K562 (cell line): Measurements from ENCODE around the gene PYGB.
A peak's percentile ranks its signal among the peaks of the same experiment; 100 is the strongest.

ENCODE experiments used
- BHLHE40 ChIP-seq: IDR thresholded peaks from 2 replicates; pipeline ENCODE4 v1.6.1; 2011; ENCODE audit warnings: low read length, improper control_type of control experiment
- CHD2 ChIP-seq: IDR thresholded peaks from 2 replicates; pipeline ENCODE4 v1.6.1; 2011; ENCODE audit warnings: low read depth, low read length
- KAT2B ChIP-seq: IDR thresholded peaks from one replicate; pipeline ENCODE4 v1.6.1; 2012; ENCODE audit warnings: low read depth, mild to moderate bottlenecking, control low read depth, inconsistent platforms, low read length, moderate library complexity
- MYNN ChIP-seq, 2 experiments: sonication (generic); formaldehyde crosslinking in 1 of 2; IDR thresholded peaks; 2 replicates each; pipeline versions ENCODE4 v1.5.0 to v1.6.1; 2016 to 2020; ENCODE audit warnings: antibody characterized with exemption in 1 of 2, missing genetic modification reagents in 1 of 2
- NRF1 ChIP-seq, 2 experiments: fragments of 450-650 bp; IDR thresholded peaks in 1 of 2; conservative IDR thresholded peaks in 1 of 2; 2 replicates each; pipeline ENCODE4 v1.6.1; 2014; ENCODE audit warnings: mild to moderate bottlenecking in 2 of 2
- ZBTB17 ChIP-seq: fragments of 450-650 bp; formaldehyde crosslinking; IDR thresholded peaks from 2 replicates; pipeline ENCODE4 v1.4.0; 2020; ENCODE audit warnings: mild to moderate bottlenecking
- ZNF263 ChIP-seq: sonication (generic); formaldehyde crosslinking; IDR thresholded peaks from 2 replicates; pipeline ENCODE4 v1.8.0; 2022; ENCODE audit warnings: mild to moderate bottlenecking, missing genetic modification reagents, borderline replicate concordance
- ZNF57 ChIP-seq: fragments of 450-650 bp; formaldehyde crosslinking; IDR thresholded peaks from 2 replicates; pipeline ENCODE4 v1.4.0; 2020; ENCODE audit warnings: mild to moderate bottlenecking, moderate library complexity
- TF ChIP-seq, protein P1 (sequence below), 3 experiments: IDR thresholded peaks in 2 of 3; conservative IDR thresholded peaks in 1 of 3; 2 replicates each; pipeline ENCODE4 v1.5.1; 2011 to 2012; ENCODE audit warnings: low read length in 3 of 3, mild to moderate bottlenecking in 3 of 3, control low read depth in 2 of 3, improper control_type of control experiment in 1 of 3, inconsistent platforms in 1 of 3, low read depth in 1 of 3, mixed read lengths in 1 of 3, moderate library complexity in 1 of 3; ENCODE audit not compliant: insufficient read depth in 2 of 3

DNA sequence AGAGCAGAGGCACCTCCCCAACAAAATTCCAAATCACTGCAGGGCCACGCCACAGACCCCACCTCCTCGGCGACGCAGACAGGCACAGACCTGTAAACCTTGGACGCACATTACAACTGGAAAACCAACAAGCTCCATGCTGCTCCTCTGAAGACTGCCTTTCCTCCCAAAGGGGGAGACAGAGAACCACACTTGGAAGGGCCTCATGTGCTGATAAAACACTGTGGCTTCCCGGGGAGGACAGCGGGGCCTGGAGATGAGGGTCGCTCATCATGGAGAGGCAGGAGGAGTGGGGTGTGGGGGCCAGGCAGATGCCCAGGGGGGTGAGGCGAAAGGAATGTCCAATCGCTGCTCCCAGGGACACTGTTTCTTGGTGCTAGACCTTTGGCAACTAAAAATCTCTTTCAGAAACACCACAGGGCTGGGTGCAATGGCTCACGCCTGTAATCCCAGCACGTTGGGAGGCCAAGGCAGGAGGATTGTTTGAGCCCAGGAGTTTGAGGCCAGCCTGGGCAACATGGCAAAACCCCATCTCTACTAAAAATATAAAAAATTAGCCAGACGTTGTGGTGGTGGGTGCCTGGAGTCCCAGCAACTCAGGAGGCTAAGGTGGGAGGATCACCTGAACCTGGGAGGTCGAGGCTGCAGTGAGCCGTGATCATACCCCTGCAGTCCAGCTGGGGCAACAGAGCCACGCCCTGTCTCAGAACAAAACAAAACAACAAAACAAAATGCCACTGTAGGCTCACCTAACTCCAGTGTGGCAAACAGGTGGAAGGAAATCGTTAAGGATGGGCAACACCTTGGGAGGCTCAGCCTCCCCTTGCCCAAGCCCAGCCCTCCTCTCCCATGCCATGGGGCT, 88.9 kb downstream of the PYGB start:
- TF ChIP-seq MYNN (IDR thresholded peaks at IDR 0.05) (no peak), MYNN (CRISPR knock-in tag; IDR thresholded peaks at IDR 0.05) (no peak), BHLHE40 (no peak), ZNF263 (CRISPR knock-in tag) (no peak), ZNF57 (CRISPR knock-in tag) (no peak), KAT2B (no peak), CHD2 (no peak), ZBTB17 (no peak), NRF1 (conservative IDR thresholded peaks at IDR 0.05 in 1 of 2, IDR thresholded peaks at IDR 0.05 in 1 of 2) (no peak)
- TF ChIP-seq, protein P1, sequence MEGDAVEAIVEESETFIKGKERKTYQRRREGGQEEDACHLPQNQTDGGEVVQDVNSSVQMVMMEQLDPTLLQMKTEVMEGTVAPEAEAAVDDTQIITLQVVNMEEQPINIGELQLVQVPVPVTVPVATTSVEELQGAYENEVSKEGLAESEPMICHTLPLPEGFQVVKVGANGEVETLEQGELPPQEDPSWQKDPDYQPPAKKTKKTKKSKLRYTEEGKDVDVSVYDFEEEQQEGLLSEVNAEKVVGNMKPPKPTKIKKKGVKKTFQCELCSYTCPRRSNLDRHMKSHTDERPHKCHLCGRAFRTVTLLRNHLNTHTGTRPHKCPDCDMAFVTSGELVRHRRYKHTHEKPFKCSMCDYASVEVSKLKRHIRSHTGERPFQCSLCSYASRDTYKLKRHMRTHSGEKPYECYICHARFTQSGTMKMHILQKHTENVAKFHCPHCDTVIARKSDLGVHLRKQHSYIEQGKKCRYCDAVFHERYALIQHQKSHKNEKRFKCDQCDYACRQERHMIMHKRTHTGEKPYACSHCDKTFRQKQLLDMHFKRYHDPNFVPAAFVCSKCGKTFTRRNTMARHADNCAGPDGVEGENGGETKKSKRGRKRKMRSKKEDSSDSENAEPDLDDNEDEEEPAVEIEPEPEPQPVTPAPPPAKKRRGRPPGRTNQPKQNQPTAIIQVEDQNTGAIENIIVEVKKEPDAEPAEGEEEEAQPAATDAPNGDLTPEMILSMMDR (IDR thresholded peaks at IDR 0.05 in 2 of 3, conservative IDR thresholded peaks at IDR 0.05 in 1 of 3; ENCODE audit: insufficient read depth in 2 of 3, low read depth in 1 of 3, low read length in 3 of 3), result peak; percentile 30 to 55 (median 44); a peak in 3 of 6 replicates
